ENCODE results near the gene ATF6B. TPM values are rescaled to one million over a fixed set of nuclear protein-coding genes. Genes with fewer than 3 reads are reported as not detected.

ATF6B gene
- total and polyA plus RNA-seq, 2 of the 13 experiments (the other 11 are each of a cell fraction or from before 2014, with no cell fraction given): 18.1 to 44.0 TPM

- TF ChIP-seq HNF4G (IDR thresholded peaks at IDR 0.05; ENCODE audit: borderline replicate concordance, low read depth, low read length): peak; percentile 50; the same call in 1 of the 2 replicates
- no peak; the same call in 1 of the 2 replicates for TF ChIP-seq HNF4G (CRISPR knock-in tag; IDR thresholded peaks at IDR 0.05; ENCODE audit: borderline replicate concordance, low read depth)
- no peak for TF ChIP-seq ATF7 (IDR thresholded peaks at IDR 0.05)
- no peak for TF ChIP-seq ATF7 (CRISPR knock-in tag; IDR thresholded peaks at IDR 0.05)
- no peak for TF ChIP-seq DNMT3B (CRISPR knock-in tag; conservative IDR thresholded peaks at IDR 0.05)
- no peak for TF ChIP-seq FOSL1 (CRISPR knock-in tag; IDR thresholded peaks at IDR 0.05; ENCODE audit: borderline replicate concordance)
- no peak for TF ChIP-seq ZNF562 (CRISPR knock-in tag; IDR thresholded peaks at IDR 0.05; ENCODE audit: borderline replicate concordance)
- no peak for TF ChIP-seq SIX1 (CRISPR knock-in tag; IDR thresholded peaks at IDR 0.05; ENCODE audit: borderline replicate concordance)
- TF ChIP-seq ARID5B (CRISPR knock-in tag; IDR thresholded peaks at IDR 0.05): peak; percentile 63; the same call in 1 of the 2 replicates
- 0 out of 2 replicates have a peak, but pooled peaks have one; percentile 28 for TF ChIP-seq PPARG (CRISPR knock-in tag; conservative IDR thresholded peaks at IDR 0.05)
- TF ChIP-seq ZNF513 (CRISPR knock-in tag; conservative IDR thresholded peaks at IDR 0.05): no peak
- 0 out of 2 replicates have a peak, but pooled peaks have one; percentile 47 for TF ChIP-seq BCL6 (CRISPR knock-in tag; IDR thresholded peaks at IDR 0.05)
- 0 out of 2 replicates have a peak, but pooled peaks have one; percentile 42 for TF ChIP-seq KMT2B (CRISPR knock-in tag; IDR thresholded peaks at IDR 0.05)
- TF ChIP-seq ZFAT (CRISPR knock-in tag; conservative IDR thresholded peaks at IDR 0.05): no peak
- TF ChIP-seq JUND (CRISPR knock-in tag; IDR thresholded peaks at IDR 0.05): no peak
- TF ChIP-seq FOXM1 (CRISPR knock-in tag; IDR thresholded peaks at IDR 0.05): no peak
- no peak for TF ChIP-seq ZNF841 (CRISPR knock-in tag; IDR thresholded peaks at IDR 0.05; ENCODE audit: borderline replicate concordance)
- TF ChIP-seq ZNF629 (CRISPR knock-in tag; conservative IDR thresholded peaks at IDR 0.05): 0 out of 2 replicates have a peak, but pooled peaks have one; percentile 24
- no peak for TF ChIP-seq ZNF83 (CRISPR knock-in tag; IDR thresholded peaks at IDR 0.05; ENCODE audit: borderline replicate concordance)
- no peak for TF ChIP-seq TAF1 (CRISPR knock-in tag; IDR thresholded peaks at IDR 0.05)
- no peak for TF ChIP-seq RFX3 (CRISPR knock-in tag; IDR thresholded peaks at IDR 0.05)
- TF ChIP-seq KLF16 (CRISPR knock-in tag; IDR thresholded peaks at IDR 0.05): peak in 1 of 2 experiments; percentile 67; a peak in 1 of 4 replicates
- TF ChIP-seq ZNF563 (CRISPR knock-in tag; IDR thresholded peaks at IDR 0.05): no peak
- no peak for TF ChIP-seq NCOA1 (CRISPR knock-in tag; IDR thresholded peaks at IDR 0.05)
- TF ChIP-seq ZMYM2 (CRISPR knock-in tag; IDR thresholded peaks at IDR 0.05): no peak; the same call in 1 of the 2 replicates
- no peak for TF ChIP-seq DPF2 (CRISPR knock-in tag; IDR thresholded peaks at IDR 0.05; ENCODE audit: borderline replicate concordance, low read depth)
Measured at GRCh38 chr6:32087574-32088486, 40.2 kb downstream of the ATF6B start (continued).

Measured in HepG2 (cell line).